RKO (cell line): Measurements from ENCODE around the gene NR3C1.

Experiments
- DNase-seq: peaks from one replicate; pipeline ENCODE4 v3.0.0-alpha.2; 2016; ENCODE audit warnings: low spot score

NR3C1 gene

GRCh38 chr5:143231973-143232812, 171.3 kb downstream of the NR3C1 start:
- no peak for DNase-seq

GRCh38 chr5:143231416-143231815, 172.1 kb downstream of the NR3C1 start:
- DNase-seq: no peak

DNA sequence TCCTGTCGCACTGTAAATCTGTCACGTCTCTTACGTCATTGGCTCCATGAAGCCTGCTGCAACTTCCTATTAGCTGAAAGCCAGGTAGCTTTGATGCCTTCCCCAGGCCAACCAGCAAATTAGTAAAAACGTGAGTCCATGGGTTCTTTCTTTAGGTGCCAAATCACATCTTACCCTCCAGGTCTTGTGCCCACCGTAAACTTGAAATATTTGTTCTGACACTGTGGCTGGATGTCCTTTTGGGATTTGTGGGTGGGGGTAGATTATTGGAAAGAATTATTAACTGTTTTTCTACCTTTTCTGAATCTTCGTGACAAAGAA, 172.8 kb downstream of the NR3C1 start:
- DNase-seq: no peak

GRCh38 chr5:143229896-143230675, 173.4 kb downstream of the NR3C1 start:
- DNase-seq: no peak

- DNase-seq: no peak
Observed at GRCh38 chr5:143229426-143229895, 174.0 kb downstream of the NR3C1 start.

GRCh38 chr5:143228597-143229293, 174.7 kb downstream of the NR3C1 start:
- DNase-seq: no peak
